Measurements from ENCODE around the gene TTPAL. TPM values are rescaled to one million over a fixed set of nuclear protein-coding genes. Genes with fewer than 3 reads are reported as not detected.

The TTPAL gene, protein sequence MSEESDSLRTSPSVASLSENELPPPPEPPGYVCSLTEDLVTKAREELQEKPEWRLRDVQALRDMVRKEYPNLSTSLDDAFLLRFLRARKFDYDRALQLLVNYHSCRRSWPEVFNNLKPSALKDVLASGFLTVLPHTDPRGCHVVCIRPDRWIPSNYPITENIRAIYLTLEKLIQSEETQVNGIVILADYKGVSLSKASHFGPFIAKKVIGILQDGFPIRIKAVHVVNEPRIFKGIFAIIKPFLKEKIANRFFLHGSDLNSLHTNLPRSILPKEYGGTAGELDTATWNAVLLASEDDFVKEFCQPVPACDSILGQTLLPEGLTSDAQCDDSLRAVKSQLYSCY
- total RNA-seq (2022; extraction: Qiagen RNA extraction; ENCODE audit: low read depth), result 9.9 to 15.3 TPM (median 14.6 TPM) in 5 replicates

DNA sequence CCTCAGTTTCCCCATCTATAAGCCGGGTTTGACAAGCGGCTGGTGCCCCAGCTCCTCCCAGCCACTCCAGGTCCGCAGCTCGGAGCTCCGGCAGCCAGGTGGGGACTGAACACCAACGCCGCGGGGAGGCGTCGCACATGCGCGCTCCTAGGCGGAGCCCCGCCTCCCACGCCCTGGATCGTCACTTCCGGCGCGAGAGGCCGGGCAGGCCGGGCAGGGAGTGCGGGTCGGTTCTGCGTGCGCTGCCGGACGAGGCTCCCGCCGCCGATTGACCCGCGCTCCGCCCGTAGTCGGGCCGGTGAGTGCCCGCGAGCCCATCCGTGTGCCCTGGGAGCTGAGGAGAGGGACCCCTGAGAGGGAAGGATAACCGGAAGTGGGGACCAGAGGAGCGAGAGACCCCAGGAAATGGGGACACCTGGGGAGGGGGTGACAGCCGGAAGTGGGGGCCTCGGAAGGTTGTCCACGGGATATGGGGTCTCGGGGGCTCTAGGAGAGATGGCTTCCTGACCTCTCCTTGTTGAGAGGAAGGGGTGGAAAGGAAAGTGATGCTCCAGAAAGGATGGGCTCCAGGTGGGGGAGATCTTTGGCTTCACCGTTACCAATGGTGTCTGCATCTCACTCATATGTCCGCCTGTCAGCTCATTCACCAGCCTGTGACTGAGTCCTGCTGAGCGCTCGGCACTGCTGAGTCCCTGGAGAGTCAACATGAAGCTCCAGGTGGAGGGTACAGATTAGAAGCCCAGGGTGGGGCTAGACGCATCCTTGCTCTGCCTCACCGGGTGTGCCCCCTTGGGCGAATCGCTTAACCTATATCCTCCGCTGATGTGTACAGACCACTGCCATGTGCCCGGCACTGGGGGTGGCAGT, at the start of gene TTPAL:
Gene TTPAL, plus strand, starts transcription at position 181 of the 867 bp plus-strand sequence. CDS start 4,126 bp downstream, outside the sequence.

GRCh38 chr20:44521484-44522481, 46.1 kb downstream of the TTPAL start, which contains the start of gene SERINC3:
TSS of gene SERINC3 (minus strand) at chr20:44522070. CDS start at chr20:44521951, 119 bp downstream.

Other genes starting within 250 kb of the TTPAL start
- gene GDAP1L1, start 228.6 kb upstream of the TTPAL start, total RNA-seq (2022; extraction: Qiagen RNA extraction; ENCODE audit: low read depth), result not detected in 5 replicates
- gene FITM2, start 164.7 kb upstream of the TTPAL start, total RNA-seq (2022; extraction: Qiagen RNA extraction; ENCODE audit: low read depth), result 7.2 to 9.6 TPM (median 8.5 TPM) in 5 replicates
- gene R3HDML, start 138.8 kb upstream of the TTPAL start, total RNA-seq (2022; extraction: Qiagen RNA extraction; ENCODE audit: low read depth), result 0.22 to 0.97 TPM (median 0.57 TPM) in 4 of 5 replicates, not detected in the other
- gene HNF4A, start 120.2 kb upstream of the TTPAL start, total RNA-seq (2022; extraction: Qiagen RNA extraction; ENCODE audit: low read depth), result 11.4 to 21.3 TPM (median 16.5 TPM) in 5 replicates
- gene SERINC3, start 46.2 kb downstream of the TTPAL start, total RNA-seq (2022; extraction: Qiagen RNA extraction; ENCODE audit: low read depth), result 60.0 to 91.8 TPM (median 77.9 TPM) in 5 replicates
- 31.3 to 43.4 TPM (median 37.9 TPM) in 5 replicates for gene PKIG, start 106.7 kb downstream of the TTPAL start, total RNA-seq (2022; extraction: Qiagen RNA extraction; ENCODE audit: low read depth)
- 45.5 to 61.2 TPM (median 53.7 TPM) in 5 replicates for gene ADA, start 175.8 kb downstream of the TTPAL start, total RNA-seq (2022; extraction: Qiagen RNA extraction; ENCODE audit: low read depth)
- 18.1 to 40.4 TPM (median 24.9 TPM) in 5 replicates for gene CCN5, start 239.5 kb downstream of the TTPAL start, total RNA-seq (2022; extraction: Qiagen RNA extraction; ENCODE audit: low read depth)

Measured in A549 treated with ZK216348 at 1 μM for 4 hours (cell line).